NT2/D1 (cell line): ENCODE data around the gene ZAR1L.

ENCODE experiments used
- YY1 ChIP-seq: IDR thresholded peaks from 2 replicates; pipeline ENCODE4 v1.6.1; 2011; ENCODE audit not compliant: insufficient read length, insufficient read depth
- ZNF274 ChIP-seq: IDR thresholded peaks from 2 replicates; pipeline ENCODE4 v1.6.1; 2011; ENCODE audit warnings: mild to moderate bottlenecking, low read depth, low read length

DNA sequence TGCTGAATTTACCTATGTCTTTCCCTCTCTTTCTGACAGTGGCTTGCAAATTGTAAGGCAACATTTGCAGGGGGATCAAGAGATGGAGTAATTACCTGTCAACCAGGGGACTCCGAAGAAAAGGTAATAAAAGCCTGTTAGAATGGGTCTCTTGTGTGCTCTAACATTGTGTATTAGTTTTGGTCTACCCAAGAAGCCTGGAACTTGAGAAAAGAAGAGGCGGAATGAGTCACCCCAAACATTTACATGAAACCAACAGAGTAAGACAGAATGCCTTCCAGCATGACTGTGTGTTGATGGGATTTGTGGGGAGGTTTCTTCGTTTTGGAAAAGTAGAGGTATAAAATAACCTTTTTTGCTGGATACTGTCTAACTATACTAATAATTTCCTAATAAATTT is 36.7 kb downstream of the ZAR1L start:
- TF ChIP-seq ZNF274 (no peak), YY1 (no peak)
